GM12801 (cell line): ENCODE measurements around the gene ARFGAP2.

Experiments used
- TF ChIP-seq, protein P1 (sequence below): IDR thresholded peaks from one replicate; pipeline ENCODE4 v1.5.1; 2011; ENCODE audit warnings: control low read depth; ENCODE audit not compliant: insufficient read length; ENCODE audit errors: extremely low read depth

Gene ARFGAP2

DNA sequence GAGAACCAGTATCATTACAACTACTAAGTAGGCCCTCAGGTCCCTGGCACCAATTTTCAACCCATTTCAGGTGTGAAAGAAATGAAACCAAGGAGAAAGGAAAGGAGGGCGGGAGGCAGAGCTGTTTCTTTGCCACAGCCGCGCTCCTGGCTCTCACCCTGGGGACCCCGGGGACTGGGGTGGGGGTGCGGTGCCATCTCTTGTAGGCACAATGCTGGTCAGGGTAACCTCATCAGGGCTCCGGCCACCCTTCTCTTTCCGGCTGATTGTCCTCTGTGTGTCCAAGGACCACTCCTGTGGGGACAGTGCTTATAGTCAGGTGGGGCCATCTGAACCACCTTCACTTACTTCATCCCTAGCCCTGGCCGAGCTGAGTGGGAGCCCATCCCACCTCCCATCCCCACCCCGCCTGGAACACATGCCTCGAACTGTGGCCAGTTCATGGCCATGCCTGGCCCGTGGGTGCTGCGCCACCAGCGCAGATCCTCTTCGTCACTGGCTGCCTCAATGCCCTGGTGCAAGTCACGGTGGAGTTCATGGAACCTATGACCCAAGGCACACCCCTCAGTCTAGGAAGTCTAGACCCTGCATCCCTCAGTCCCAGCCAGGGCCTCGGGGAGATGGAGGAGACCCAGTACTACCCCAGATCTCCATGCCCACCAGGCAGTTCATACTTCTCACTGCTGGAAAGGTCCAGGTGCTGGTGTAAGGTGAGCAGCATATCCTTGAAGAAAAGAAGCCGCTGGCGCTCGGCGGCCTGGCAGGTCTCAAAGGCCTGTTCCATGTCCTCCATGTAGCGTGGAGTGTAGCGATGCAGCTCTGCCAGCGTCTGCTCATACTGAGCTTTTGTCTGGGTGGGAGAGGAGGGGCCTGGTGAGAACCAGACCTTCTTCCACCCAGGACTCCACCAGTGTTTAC, 2.3 kb upstream of the ARFGAP2 start:
- TF ChIP-seq, protein P1, sequence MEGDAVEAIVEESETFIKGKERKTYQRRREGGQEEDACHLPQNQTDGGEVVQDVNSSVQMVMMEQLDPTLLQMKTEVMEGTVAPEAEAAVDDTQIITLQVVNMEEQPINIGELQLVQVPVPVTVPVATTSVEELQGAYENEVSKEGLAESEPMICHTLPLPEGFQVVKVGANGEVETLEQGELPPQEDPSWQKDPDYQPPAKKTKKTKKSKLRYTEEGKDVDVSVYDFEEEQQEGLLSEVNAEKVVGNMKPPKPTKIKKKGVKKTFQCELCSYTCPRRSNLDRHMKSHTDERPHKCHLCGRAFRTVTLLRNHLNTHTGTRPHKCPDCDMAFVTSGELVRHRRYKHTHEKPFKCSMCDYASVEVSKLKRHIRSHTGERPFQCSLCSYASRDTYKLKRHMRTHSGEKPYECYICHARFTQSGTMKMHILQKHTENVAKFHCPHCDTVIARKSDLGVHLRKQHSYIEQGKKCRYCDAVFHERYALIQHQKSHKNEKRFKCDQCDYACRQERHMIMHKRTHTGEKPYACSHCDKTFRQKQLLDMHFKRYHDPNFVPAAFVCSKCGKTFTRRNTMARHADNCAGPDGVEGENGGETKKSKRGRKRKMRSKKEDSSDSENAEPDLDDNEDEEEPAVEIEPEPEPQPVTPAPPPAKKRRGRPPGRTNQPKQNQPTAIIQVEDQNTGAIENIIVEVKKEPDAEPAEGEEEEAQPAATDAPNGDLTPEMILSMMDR: no peak

GRCh38 chr11:47178316-47178715, 1.6 kb upstream of the ARFGAP2 start:
- TF ChIP-seq, protein P1: no peak

DNA sequence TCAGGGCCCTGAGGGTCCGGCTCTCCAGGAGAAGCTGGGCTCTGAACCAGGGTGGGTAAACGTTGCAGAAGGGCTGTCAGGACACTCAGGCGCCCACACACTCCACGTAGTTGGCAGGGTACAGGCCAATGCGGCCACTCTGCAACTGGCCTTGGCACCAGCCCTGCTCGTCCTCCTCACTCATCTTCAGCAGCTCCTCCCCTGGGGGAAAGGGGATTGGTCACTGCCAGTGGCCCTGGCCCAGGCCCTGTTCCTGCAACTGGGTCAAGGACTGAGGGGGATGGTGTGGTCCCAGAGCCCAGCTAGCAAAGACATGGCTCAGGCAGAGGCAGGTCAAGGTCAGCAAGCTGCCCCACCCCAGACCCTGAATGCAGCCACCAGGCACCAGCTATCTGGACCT, 1.2 kb upstream of the ARFGAP2 start:
- TF ChIP-seq, protein P1: no peak

DNA sequence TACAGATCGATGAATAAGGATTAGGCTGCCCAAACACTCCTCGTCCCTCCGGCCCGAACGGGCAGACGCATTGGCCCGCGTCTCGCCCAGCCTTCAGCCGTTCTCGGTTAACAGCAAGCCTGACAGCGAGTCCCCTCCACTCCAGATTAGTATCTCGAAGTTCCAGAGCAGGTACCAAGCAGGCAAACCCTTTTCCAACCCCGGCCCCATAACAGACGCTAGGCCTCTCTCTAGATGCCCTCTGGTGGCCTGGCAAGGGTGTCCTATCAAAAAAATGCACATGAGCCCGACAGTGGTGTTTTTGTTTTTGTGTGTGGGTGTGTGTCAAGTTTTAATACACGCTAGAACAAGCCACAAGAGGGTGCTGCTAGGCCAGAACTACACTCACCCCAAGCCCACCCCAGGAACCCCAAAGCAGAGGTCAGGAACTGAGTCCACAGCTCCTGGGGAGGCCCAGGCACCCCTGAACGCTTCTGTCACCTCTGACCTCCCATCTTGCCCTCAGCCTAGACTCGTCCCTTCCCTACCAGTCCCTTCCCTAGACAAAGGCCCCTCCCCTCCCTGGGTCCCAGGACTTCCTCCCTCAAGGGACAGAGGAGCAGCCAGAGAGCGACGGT, 658 bp upstream of the ARFGAP2 start:
- TF ChIP-seq, protein P1: peak; percentile 1

GRCh38 chr11:47175746-47176327, 842 bp downstream of the ARFGAP2 start:
- TF ChIP-seq, protein P1: no peak

DNA sequence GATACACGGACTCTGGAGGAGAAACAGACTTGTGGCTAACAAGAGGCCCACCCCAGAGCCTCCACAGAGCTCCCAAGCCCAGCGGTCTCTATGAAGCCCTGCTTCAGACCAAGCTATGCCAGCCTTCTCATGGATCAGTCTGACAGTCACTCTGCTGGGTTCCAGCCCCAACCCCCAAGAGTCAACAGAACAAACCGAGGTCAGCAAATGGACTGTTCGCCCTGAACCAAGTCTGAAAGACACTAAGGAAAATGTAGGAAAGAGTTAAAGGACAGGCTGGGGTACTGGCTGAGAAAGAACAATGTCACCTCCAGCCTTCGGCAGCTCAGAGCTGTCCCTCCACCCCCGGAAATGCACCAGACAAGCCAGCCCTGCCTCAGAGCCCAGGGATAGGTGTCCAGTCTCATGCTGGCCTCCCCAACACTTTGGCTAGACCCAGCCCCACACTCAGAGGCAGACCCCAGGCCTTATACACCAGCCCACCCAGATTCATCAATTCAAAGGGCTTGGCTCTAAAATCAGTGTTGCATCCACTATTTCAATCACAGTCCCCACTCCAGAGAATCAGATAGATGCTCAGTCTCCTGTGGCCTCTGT, 3.8 kb downstream of the ARFGAP2 start:
- TF ChIP-seq, protein P1: no peak

GRCh38 chr11:47171856-47172255, 4.8 kb downstream of the ARFGAP2 start:
- TF ChIP-seq, protein P1: no peak
